KMS-11 (cell line): ENCODE data around the gene AP2M1.

Experiments
- H2AFZ ChIP-seq: fragments of 200-600 bp; sonication (generic); 2 replicates; pipeline ENCODE4 v1.6.1; 2016; ENCODE audit warnings: antibody characterized with exemption, mixed run types, low read depth
- H3K27ac ChIP-seq: fragments of 200-600 bp; sonication (generic); 2 replicates; pipeline ENCODE4 v1.6.1; 2016; ENCODE audit warnings: mild to moderate bottlenecking, mixed run types
- H3K27me3 ChIP-seq: fragments of 200-600 bp; sonication (generic); 2 replicates; pipeline ENCODE4 v1.6.1; 2017; ENCODE audit warnings: mild to moderate bottlenecking, low read depth, mixed run types, moderate library complexity; ENCODE audit not compliant: insufficient read depth
- H3K36me3 ChIP-seq: fragments of 200-600 bp; sonication (generic); 2 replicates; pipeline ENCODE4 v1.6.1; 2017; ENCODE audit warnings: mild to moderate bottlenecking, mixed run types; ENCODE audit not compliant: insufficient read depth
- H3K4me1 ChIP-seq: fragments of 200-600 bp; sonication (generic); 2 replicates; pipeline ENCODE4 v1.6.1; 2016; ENCODE audit warnings: mild to moderate bottlenecking, low read depth, mixed run types; ENCODE audit not compliant: poor library complexity, severe bottlenecking
- H3K4me2 ChIP-seq: fragments of 200-600 bp; sonication (generic); 2 replicates; pipeline ENCODE4 v1.7.0; 2016; ENCODE audit warnings: mild to moderate bottlenecking, mixed run types
- H3K4me3 ChIP-seq: fragments of 200-600 bp; sonication (generic); IDR thresholded peaks from 2 replicates; pipeline ENCODE4 v1.6.1; 2017; ENCODE audit warnings: low read depth, low read length, mixed read lengths; ENCODE audit not compliant: insufficient read depth
- H3K79me2 ChIP-seq: fragments of 200-600 bp; sonication (generic); 2 replicates; pipeline ENCODE4 v1.6.1; 2016; ENCODE audit warnings: low read depth, mixed run types; ENCODE audit not compliant: insufficient read depth
- H3K9ac ChIP-seq: fragments of 200-600 bp; sonication (generic); 2 replicates; pipeline ENCODE4 v1.6.1; 2016; ENCODE audit warnings: mild to moderate bottlenecking, mixed run types
- H4K20me1 ChIP-seq: fragments of 200-600 bp; sonication (generic); 2 replicates; pipeline ENCODE4 v1.6.1; 2016; ENCODE audit warnings: mild to moderate bottlenecking, mixed run types; ENCODE audit not compliant: insufficient read depth
- CTCF ChIP-seq: fragments of 200-600 bp; sonication (generic); conservative IDR thresholded peaks from 2 replicates; pipeline ENCODE4 v1.6.1; 2017; ENCODE audit warnings: low read depth, mild to moderate bottlenecking, antibody characterized with exemption, low read length, moderate library complexity, mixed read lengths

Gene AP2M1

GRCh38 chr3:184177767-184178306 lies 3.2 kb downstream of the AP2M1 start:
- H3K9ac ChIP-seq, result no peak overlapping the region
- H3K4me1 ChIP-seq, result peaks cover 17% of the 10 kb centered on the region
- no peak overlapping the region for H2AFZ ChIP-seq
- no peak for TF ChIP-seq CTCF
- no peaks in the 10 kb centered on the region for H4K20me1 ChIP-seq
- H3K27ac ChIP-seq, result no peak overlapping the region
- H3K4me3 ChIP-seq, result no peak overlapping the region
- H3K27me3 ChIP-seq, result no peaks in the 10 kb centered on the region
- peaks cover 14% of the 10 kb centered on the region; the same call in 1 of the 2 replicates for H3K36me3 ChIP-seq
- peaks cover 18% of the 10 kb centered on the region for H3K79me2 ChIP-seq
- no peak overlapping the region for H3K4me2 ChIP-seq

- Histone ChIP-seq H3K27me3 (no peaks in the 10 kb centered on the region), H4K20me1 (no peaks in the 10 kb centered on the region), H3K36me3 (peaks cover 15% of the 10 kb centered on the region; the same call in 1 of the 2 replicates), H3K27ac (no peak overlapping the region), H3K79me2 (peaks cover 18% of the 10 kb centered on the region), H2AFZ (no peak overlapping the region), H3K4me2 (no peak overlapping the region), H3K9ac (no peak overlapping the region), H3K4me3 (no peak overlapping the region), H3K4me1 (peaks cover 17% of the 10 kb centered on the region)
- TF ChIP-seq CTCF, result no peak
Observed at GRCh38 chr3:184178521-184179138, 4.0 kb downstream of the AP2M1 start.

GRCh38 chr3:184180165-184180564 lies 5.5 kb downstream of the AP2M1 start:
- H3K4me3 ChIP-seq, result no peak overlapping the region
- no peak overlapping the region for H3K9ac ChIP-seq
- H3K27ac ChIP-seq, result no peak overlapping the region
- H4K20me1 ChIP-seq, result no peaks in the 10 kb centered on the region
- TF ChIP-seq CTCF, result no peak
- H3K4me2 ChIP-seq, result no peak overlapping the region
- peaks cover 15% of the 10 kb centered on the region; the same call in 1 of the 2 replicates for H3K36me3 ChIP-seq
- H3K27me3 ChIP-seq, result no peaks in the 10 kb centered on the region
- H2AFZ ChIP-seq, result no peak overlapping the region
- peaks cover 14% of the 10 kb centered on the region for H3K79me2 ChIP-seq
- peaks cover 14% of the 10 kb centered on the region for H3K4me1 ChIP-seq

GRCh38 chr3:184181596-184181995 lies 6.9 kb downstream of the AP2M1 start:
- Histone ChIP-seq H3K4me2 (no peak overlapping the region), H3K27ac (no peak overlapping the region), H3K4me1 (peaks cover 7% of the 10 kb centered on the region), H3K9ac (no peak overlapping the region), H3K36me3 (peaks cover 15% of the 10 kb centered on the region; the same call in 1 of the 2 replicates), H3K79me2 (peaks cover 5% of the 10 kb centered on the region), H4K20me1 (no peaks in the 10 kb centered on the region), H3K27me3 (no peaks in the 10 kb centered on the region), H3K4me3 (no peak overlapping the region), H2AFZ (no peak overlapping the region)
- no peak for TF ChIP-seq CTCF
